HL-60 (cell line): Measurements from ENCODE around the gene NFE2L3.

Experiments used
- DNase-seq, 2 experiments: peaks; one replicate each; pipeline ENCODE4 v3.0.0-alpha.2; 2010 to 2020; ENCODE audit warnings: low read depth in 1 of 2, low spot score in 1 of 2
- H3K27ac ChIP-seq: fragments of 250-450 bp; sonication (Bioruptor Pico); replicated peaks from 2 replicates; pipeline ENCODE4 v1.5.1; 2020; ENCODE audit warnings: mild to moderate bottlenecking, moderate library complexity
- H3K27me3 ChIP-seq: fragments of 250-450 bp; sonication (Bioruptor Pico); 2 replicates; pipeline ENCODE4 v1.5.1; 2021; ENCODE audit warnings: mild to moderate bottlenecking, moderate library complexity; ENCODE audit not compliant: insufficient read depth, poor library complexity, severe bottlenecking
- H3K4me3 ChIP-seq: replicated peaks from 2 replicates; pipeline ENCODE4 v1.5.1; 2011; ENCODE audit warnings: mild to moderate bottlenecking, control low read depth, low read length; ENCODE audit not compliant: insufficient read depth
- CTCF ChIP-seq: IDR thresholded peaks from one replicate; pipeline ENCODE4 v1.5.1; 2011; ENCODE audit warnings: low read length, control low read depth, inconsistent platforms; ENCODE audit not compliant: insufficient read depth
- GABPA ChIP-seq: IDR thresholded peaks from 2 replicates; pipeline ENCODE4 v1.6.1; 2012; ENCODE audit warnings: low read depth
- POLR2AphosphoS5 ChIP-seq: IDR thresholded peaks from 2 replicates; pipeline ENCODE4 v1.6.1; 2012; ENCODE audit warnings: low read depth
- SPI1 ChIP-seq: IDR thresholded peaks from 2 replicates; pipeline ENCODE4 v1.6.1; 2012; ENCODE audit warnings: low read depth, mild to moderate bottlenecking, borderline replicate concordance
- TF ChIP-seq, protein P1 (sequence below): IDR thresholded peaks from 2 replicates; pipeline ENCODE4 v1.6.1; 2012; ENCODE audit warnings: low read depth; ENCODE audit not compliant: insufficient replicate concordance

NFE2L3 gene

DNA sequence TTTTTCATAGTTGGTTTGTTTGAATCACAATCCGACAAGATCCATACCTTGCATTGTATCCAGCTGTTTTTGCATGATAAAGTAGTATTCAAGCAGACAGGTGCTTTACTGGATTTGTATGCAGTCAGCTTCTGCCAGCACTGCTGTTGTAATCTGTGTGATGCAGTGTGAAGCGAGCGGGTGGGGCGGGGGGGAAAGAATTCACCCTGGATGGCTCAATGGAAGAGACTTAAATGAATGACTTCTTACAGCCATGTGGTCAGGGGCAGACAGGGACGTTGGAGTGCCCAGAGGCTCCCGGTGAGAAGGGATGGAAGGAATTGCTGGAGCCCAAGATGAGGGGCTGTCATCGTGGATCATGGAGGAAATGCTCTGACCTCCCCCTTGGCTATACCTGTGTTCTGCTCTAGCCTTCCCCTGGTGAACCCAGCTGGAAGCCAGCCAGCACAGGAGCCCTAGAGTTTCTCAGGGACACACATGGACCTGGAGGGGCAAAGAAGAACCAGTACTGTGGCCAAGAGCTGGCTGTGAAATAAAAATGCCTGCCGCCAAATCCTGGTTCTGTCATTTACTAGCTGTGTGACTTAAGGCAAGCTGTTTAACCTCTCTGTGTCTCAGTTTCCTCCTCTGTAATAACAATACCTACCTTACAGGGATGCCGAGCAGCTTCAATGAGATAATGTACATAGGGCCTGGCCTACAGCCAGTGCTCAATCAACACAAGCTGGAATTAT, 14.1 kb downstream of the NFE2L3 start:
- Histone ChIP-seq H3K27me3 (no peaks in the 10 kb centered on the region), H3K4me3 (no peak overlapping the region), H3K27ac (no peak overlapping the region)
- DNase-seq, result no peak
- TF ChIP-seq SPI1 (no peak), POLR2AphosphoS5 (no peak), GABPA (no peak), CTCF (no peak)
- TF ChIP-seq, protein P1, sequence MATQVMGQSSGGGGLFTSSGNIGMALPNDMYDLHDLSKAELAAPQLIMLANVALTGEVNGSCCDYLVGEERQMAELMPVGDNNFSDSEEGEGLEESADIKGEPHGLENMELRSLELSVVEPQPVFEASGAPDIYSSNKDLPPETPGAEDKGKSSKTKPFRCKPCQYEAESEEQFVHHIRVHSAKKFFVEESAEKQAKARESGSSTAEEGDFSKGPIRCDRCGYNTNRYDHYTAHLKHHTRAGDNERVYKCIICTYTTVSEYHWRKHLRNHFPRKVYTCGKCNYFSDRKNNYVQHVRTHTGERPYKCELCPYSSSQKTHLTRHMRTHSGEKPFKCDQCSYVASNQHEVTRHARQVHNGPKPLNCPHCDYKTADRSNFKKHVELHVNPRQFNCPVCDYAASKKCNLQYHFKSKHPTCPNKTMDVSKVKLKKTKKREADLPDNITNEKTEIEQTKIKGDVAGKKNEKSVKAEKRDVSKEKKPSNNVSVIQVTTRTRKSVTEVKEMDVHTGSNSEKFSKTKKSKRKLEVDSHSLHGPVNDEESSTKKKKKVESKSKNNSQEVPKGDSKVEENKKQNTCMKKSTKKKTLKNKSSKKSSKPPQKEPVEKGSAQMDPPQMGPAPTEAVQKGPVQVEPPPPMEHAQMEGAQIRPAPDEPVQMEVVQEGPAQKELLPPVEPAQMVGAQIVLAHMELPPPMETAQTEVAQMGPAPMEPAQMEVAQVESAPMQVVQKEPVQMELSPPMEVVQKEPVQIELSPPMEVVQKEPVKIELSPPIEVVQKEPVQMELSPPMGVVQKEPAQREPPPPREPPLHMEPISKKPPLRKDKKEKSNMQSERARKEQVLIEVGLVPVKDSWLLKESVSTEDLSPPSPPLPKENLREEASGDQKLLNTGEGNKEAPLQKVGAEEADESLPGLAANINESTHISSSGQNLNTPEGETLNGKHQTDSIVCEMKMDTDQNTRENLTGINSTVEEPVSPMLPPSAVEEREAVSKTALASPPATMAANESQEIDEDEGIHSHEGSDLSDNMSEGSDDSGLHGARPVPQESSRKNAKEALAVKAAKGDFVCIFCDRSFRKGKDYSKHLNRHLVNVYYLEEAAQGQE, result no peak

DNA sequence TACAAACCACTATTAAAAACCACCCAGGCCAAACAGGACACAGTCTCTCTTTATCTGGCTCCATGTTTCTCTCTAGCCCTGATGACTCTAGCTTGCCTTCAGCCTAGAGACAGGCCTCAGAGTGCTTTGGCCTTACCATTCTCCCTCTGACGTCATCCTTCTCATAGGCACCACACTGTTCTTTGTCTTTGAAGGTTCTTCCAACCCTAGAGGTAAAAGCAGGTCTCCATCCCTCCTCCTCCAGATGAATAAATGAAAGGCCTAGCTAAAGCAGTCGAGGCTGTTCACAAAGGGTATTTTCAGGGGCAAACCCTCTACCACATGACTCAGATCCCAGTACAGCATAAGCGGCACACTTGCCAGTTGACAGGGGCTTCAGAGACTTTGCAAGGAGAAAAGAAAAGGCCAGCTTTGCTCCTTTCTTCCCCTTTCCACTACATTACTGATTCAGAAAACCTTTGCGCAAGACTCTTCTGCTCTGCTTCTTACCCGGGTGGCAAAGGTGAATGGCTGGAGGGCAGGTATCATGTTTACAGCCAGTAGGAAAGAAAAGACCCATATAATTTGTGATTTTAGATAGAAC, 14.8 kb downstream of the NFE2L3 start:
- no peaks in the 10 kb centered on the region for H3K27me3 ChIP-seq
- H3K27ac ChIP-seq, result no peak overlapping the region
- no peak overlapping the region for H3K4me3 ChIP-seq
- TF ChIP-seq CTCF, result no peak
- no peak for TF ChIP-seq GABPA
- no peak for TF ChIP-seq SPI1
- TF ChIP-seq POLR2AphosphoS5, result no peak
- TF ChIP-seq, protein P1, result no peak
- DNase-seq, result peak in 1 of 2 experiments; percentile 45

GRCh38 chr7:26167303-26167934, 15.4 kb downstream of the NFE2L3 start:
- TF ChIP-seq SPI1 (no peak), POLR2AphosphoS5 (no peak), CTCF (no peak), GABPA (no peak)
- TF ChIP-seq, protein P1, result no peak
- H3K4me3 ChIP-seq, result no peak overlapping the region
- no peak for DNase-seq
- no peaks in the 10 kb centered on the region for H3K27me3 ChIP-seq
- no peak overlapping the region for H3K27ac ChIP-seq
